Thyroid gland (tissue), 4 donors: ENCODE results near the gene EYS. TPM values are rescaled to one million over a fixed set of nuclear protein-coding genes. Genes with fewer than 3 reads are reported as not detected.

Experiments
- DNase-seq, 2 donors: peaks; one replicate each; pipeline ENCODE4 v3.0.0-alpha.2; 2019
- H3K27ac ChIP-seq, 3 donors: fragments of 200-600 bp; sonication (generic); 1 replicate in 2 of 3; 2 replicates in 1 of 3; pipeline ENCODE4 v1.5.1; 2016 to 2019; ENCODE audit warnings: mild to moderate bottlenecking in 1 of 3, moderate library complexity in 1 of 3
- H3K27me3 ChIP-seq: fragments of 200-600 bp; sonication (generic); one replicate; pipeline ENCODE4 v1.5.1; 2019
- H3K36me3 ChIP-seq, 2 donors: fragments of 200-600 bp; sonication (generic); one replicate each; pipeline ENCODE4 v1.5.1; 2016 to 2019
- H3K4me1 ChIP-seq, 2 donors: fragments of 200-600 bp; sonication (generic); one replicate each; pipeline ENCODE4 v1.5.1; 2017 to 2019
- H3K4me3 ChIP-seq, 3 donors: fragments of 200-600 bp; sonication (generic); replicated peaks in 1 of 3; 1 replicate in 2 of 3; 2 replicates in 1 of 3; pipeline ENCODE4 v1.5.1; 2016; ENCODE audit warnings: mild to moderate bottlenecking in 1 of 3
- H3K9me3 ChIP-seq: fragments of 200-600 bp; sonication (generic); one replicate; pipeline ENCODE4 v1.5.1; 2017
- POLR2A ChIP-seq, 2 donors: fragments of 450-650 bp; IDR thresholded peaks; one replicate each; pipeline ENCODE4 v1.6.1; 2017; ENCODE audit warnings: antibody characterized with exemption in 2 of 2, mild to moderate bottlenecking in 2 of 2, moderate library complexity in 1 of 2
- WGBS, 2 donors: methylation state at CpG; one replicate each; pipeline ENCODE4 v1.1.5; 2017; 5-methylcytosine and 5-hydroxymethylcytosine counted together
- intact Hi-C: fragments of 100-400 bp; cut with DNase I; formaldehyde crosslinking; loops from one replicate; pipeline ENCODE4 v1.15.1; 2023
- total RNA-seq, 4 donors: library from RNA; depleted of rRNA; stranded (reverse); fragments of >200 nt; gene quantifications; one replicate each; pipeline ENCODE4 v1.2.3, GENCODE V29; 2016
- TF ChIP-seq, protein P1 (sequence below), 6 experiments: fragments of 200-600 bp in 3 of 6; fragments of 450-650 bp in 3 of 6; sonication (generic) in 3 of 6; IDR thresholded peaks; one replicate each; pipeline ENCODE4 v1.5.1; 2016 to 2019; ENCODE audit warnings: antibody characterized with exemption in 6 of 6, mild to moderate bottlenecking in 2 of 6, inconsistent platforms in 1 of 6, moderate library complexity in 1 of 6

EYS gene
- total RNA-seq, 4 donors from 2014 or later, result not detected

GRCh38 chr6:64074981-64075380, 1632.0 kb downstream of the EYS start:
- no peak for TF ChIP-seq POLR2A (IDR thresholded peaks at IDR 0.05)
- TF ChIP-seq, protein P1, sequence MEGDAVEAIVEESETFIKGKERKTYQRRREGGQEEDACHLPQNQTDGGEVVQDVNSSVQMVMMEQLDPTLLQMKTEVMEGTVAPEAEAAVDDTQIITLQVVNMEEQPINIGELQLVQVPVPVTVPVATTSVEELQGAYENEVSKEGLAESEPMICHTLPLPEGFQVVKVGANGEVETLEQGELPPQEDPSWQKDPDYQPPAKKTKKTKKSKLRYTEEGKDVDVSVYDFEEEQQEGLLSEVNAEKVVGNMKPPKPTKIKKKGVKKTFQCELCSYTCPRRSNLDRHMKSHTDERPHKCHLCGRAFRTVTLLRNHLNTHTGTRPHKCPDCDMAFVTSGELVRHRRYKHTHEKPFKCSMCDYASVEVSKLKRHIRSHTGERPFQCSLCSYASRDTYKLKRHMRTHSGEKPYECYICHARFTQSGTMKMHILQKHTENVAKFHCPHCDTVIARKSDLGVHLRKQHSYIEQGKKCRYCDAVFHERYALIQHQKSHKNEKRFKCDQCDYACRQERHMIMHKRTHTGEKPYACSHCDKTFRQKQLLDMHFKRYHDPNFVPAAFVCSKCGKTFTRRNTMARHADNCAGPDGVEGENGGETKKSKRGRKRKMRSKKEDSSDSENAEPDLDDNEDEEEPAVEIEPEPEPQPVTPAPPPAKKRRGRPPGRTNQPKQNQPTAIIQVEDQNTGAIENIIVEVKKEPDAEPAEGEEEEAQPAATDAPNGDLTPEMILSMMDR (IDR thresholded peaks at IDR 0.05), result no peak
- Histone ChIP-seq H3K9me3 (no peaks in the 10 kb centered on the region), H3K4me1 (no peaks in the 10 kb centered on the region), H3K36me3 (no peaks in the 10 kb centered on the region), H3K27ac (no peak overlapping the region), H3K4me3 (no peak overlapping the region), H3K27me3 (no peaks in the 10 kb centered on the region)
- intact Hi-C loops, result no loop called here
- DNase-seq, result no peak
- WGBS, 2 donors, result 69 to 78% methylated on average over 1 of the region's 1 CpG

GRCh38 chr6:64072686-64073085, 1634.3 kb downstream of the EYS start:
- no peak for DNase-seq
- WGBS, 2 donors, result 90 to 92% methylated on average over 1 of the region's 1 CpG
- TF ChIP-seq, protein P1 (IDR thresholded peaks at IDR 0.05), result no peak
- TF ChIP-seq POLR2A (IDR thresholded peaks at IDR 0.05), result no peak
- intact Hi-C loops, result no loop called here
- no peaks in the 10 kb centered on the region for H3K27me3 ChIP-seq
- H3K4me3 ChIP-seq, result no peak overlapping the region
- no peaks in the 10 kb centered on the region for H3K36me3 ChIP-seq
- H3K27ac ChIP-seq, result no peak overlapping the region
- no peaks in the 10 kb centered on the region for H3K4me1 ChIP-seq
- no peaks in the 10 kb centered on the region for H3K9me3 ChIP-seq

- H3K27me3 ChIP-seq, result no peaks in the 10 kb centered on the region
- no peak for DNase-seq
- WGBS, 2 donors, result 82 to 87% methylated on average over 1 of the region's 1 CpG
- intact Hi-C loops, result no loop called here
- H3K36me3 ChIP-seq, result no peaks in the 10 kb centered on the region
- no peaks in the 10 kb centered on the region for H3K4me1 ChIP-seq
- no peak overlapping the region for H3K27ac ChIP-seq
- no peak overlapping the region for H3K4me3 ChIP-seq
- TF ChIP-seq, protein P1 (IDR thresholded peaks at IDR 0.05), result no peak
- TF ChIP-seq POLR2A (IDR thresholded peaks at IDR 0.05), result no peak
- H3K9me3 ChIP-seq, result no peaks in the 10 kb centered on the region
These were observed 1642.1 kb downstream of the EYS start for GRCh38 chr6:64064919-64065318.

GRCh38 chr6:64062960-64063683, 1643.9 kb downstream of the EYS start:
- DNase-seq, result no peak
- H3K4me1 ChIP-seq, result no peaks in the 10 kb centered on the region
- no peaks in the 10 kb centered on the region for H3K36me3 ChIP-seq
- no peaks in the 10 kb centered on the region for H3K9me3 ChIP-seq
- H3K4me3 ChIP-seq, result no peak overlapping the region
- TF ChIP-seq POLR2A (IDR thresholded peaks at IDR 0.05), result no peak
- TF ChIP-seq, protein P1 (IDR thresholded peaks at IDR 0.05), result no peak
- no peaks in the 10 kb centered on the region for H3K27me3 ChIP-seq
- 87 to 91% methylated on average over 5 of the region's 5 CpGs for WGBS, 2 donors
- no peak overlapping the region for H3K27ac ChIP-seq
- intact Hi-C loops, result no loop called here

DNA sequence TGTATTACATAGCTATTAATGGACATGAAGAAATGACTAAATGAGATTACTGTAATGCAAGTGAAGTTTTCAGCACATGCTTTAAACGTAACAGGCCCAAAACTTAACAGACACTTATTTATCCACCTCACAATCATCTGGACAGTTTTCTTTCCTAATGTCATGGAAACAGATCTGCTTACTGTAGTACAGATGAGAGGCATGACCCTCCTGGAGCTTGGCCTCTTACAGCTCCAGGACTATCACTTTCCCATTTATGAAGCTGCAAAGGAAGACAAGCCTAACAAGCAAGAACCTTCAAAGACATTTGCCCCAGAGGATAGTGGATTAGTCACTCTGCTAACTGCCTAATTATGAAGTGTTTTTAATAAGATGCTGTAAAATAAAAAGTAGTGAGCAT, 1652.2 kb downstream of the EYS start:
- no peaks in the 10 kb centered on the region for H3K36me3 ChIP-seq

More for the DNA sequence above, 1652.2 kb downstream of the EYS start:
- H3K4me1 ChIP-seq, result no peaks in the 10 kb centered on the region
- no peak overlapping the region for H3K4me3 ChIP-seq
- H3K27me3 ChIP-seq, result no peaks in the 10 kb centered on the region
- intact Hi-C loops, result no loop called here
- no peak for TF ChIP-seq POLR2A (IDR thresholded peaks at IDR 0.05)
- TF ChIP-seq, protein P1 (IDR thresholded peaks at IDR 0.05), result no peak
- H3K9me3 ChIP-seq, result no peaks in the 10 kb centered on the region
- WGBS, 2 donors, result 0 to 79% methylated on average over 1 of the region's 1 CpG
- H3K27ac ChIP-seq, result no peak overlapping the region
- no peak for DNase-seq
